Activated naive CD4-positive, alpha-beta T cell treated with Interleukin-2 at 50 U/mL for 16 hours (primary cell): ENCODE results near the gene RAB27B.
"Not testable (repeated sequence)": the region's sequence is repeated elsewhere in the genome, so short reads cannot be mapped to it uniquely, and the experiment has no call there.

Source experiments
- DNase-seq: peaks from one replicate; pipeline ENCODE4 v3.0.0-alpha.2; 2020

Gene RAB27B, protein sequence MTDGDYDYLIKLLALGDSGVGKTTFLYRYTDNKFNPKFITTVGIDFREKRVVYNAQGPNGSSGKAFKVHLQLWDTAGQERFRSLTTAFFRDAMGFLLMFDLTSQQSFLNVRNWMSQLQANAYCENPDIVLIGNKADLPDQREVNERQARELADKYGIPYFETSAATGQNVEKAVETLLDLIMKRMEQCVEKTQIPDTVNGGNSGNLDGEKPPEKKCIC

DNA sequence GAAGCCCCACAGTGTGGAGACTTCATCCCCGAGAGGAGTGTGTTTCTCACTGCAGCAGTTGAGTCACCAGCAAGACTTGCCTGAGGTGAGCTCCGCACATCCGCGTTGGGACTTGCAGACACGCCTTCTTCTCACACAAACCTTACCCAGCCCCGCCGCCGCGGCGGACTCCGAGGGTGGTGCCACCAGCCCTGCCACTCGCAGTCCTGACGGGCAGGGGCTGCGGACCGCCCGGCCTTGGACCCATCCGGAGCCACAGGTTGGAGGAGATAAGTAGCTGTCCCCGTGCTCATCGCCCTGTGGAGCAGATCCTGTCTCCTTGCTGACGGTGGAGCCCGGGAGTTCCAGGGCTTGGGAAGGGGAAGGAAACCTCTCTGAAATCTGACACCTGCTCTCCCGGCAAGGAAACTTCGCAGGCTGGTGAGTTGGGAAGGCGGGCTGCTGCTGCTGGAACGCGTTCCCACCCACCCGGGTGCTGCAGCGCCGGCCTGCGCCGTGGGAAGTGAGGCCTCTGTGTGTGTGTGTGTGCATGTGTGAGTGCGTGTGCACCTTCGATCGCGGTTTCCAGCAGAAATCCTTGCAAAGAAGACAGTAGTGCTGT is at the start of gene RAB27B:
RAB27B (plus strand) TSS at position 197 of the 601 bp plus-strand sequence. CDS start 49,109 bp downstream, outside the sequence.
- peak; percentile 76 for DNase-seq

GRCh38 chr18:54780285-54780861 is 47.9 kb upstream of the RAB27B start:
- no peak for DNase-seq

- DNase-seq = no peak
Observed at GRCh38 chr18:54780970-54781369, 47.3 kb upstream of the RAB27B start.

DNA sequence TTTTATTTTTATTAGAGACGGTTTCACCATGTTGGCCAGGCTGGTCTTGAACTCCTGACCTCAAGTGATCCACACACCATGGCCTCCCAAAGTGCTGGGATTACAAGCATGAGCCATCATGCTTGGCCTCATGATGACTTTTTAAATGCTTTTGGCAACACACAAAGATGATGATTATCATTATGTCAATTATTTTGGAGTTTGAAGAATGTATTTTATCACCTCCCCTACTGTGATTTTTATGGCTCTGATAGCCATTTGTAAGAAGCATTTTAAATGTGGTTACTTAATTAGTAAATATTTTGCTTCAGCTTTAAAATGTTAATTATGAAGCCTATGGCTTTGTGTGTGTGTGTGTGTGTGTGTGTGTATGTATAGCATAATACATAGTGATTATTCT is 45.1 kb upstream of the RAB27B start:
- no peak for DNase-seq

- DNase-seq = no peak
Observed at GRCh38 chr18:54786206-54786605, 42.1 kb upstream of the RAB27B start.

- no peak for DNase-seq
Observed at GRCh38 chr18:54787121-54787520, 41.2 kb upstream of the RAB27B start.

DNA sequence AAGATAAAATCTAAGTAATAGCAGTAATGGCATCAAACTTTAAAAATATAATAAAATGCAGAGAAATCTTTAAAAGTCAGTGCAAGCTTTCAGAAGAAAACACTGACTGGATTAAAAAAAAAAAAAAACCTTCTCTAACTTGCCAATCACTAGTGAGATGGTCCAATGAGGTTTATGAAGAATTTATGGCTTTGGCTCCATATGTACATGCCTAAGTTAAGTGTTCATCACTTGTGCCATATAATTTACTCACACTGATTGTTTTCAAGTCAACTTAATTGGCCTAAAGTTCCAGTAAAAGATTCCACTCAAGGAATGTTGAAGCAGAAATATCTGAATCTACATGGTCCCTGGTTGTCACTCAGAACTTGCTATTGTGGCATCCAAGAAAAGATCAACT is 40.7 kb upstream of the RAB27B start:
- no peak for DNase-seq

DNA sequence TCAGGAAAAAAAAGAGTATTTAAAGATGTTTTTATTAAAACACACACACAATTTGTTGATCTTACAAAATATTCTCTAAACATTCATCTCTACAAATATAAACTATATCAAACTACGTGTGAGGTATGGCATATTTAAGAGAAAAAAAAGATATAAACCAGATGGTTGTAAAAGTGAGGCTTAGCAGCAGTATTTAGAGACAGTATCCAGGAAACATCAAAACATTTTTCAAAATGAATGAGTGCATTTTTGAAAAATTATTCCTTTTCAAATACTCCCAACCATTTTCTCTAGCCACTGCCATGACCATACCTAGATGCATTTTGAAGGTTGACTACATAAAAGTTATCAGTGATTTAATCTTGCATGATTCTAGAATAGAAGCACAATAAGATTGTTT is 38.2 kb upstream of the RAB27B start:
- no peak for DNase-seq

- no peak for DNase-seq
Observed at GRCh38 chr18:54791657-54792056, 36.6 kb upstream of the RAB27B start.

DNA sequence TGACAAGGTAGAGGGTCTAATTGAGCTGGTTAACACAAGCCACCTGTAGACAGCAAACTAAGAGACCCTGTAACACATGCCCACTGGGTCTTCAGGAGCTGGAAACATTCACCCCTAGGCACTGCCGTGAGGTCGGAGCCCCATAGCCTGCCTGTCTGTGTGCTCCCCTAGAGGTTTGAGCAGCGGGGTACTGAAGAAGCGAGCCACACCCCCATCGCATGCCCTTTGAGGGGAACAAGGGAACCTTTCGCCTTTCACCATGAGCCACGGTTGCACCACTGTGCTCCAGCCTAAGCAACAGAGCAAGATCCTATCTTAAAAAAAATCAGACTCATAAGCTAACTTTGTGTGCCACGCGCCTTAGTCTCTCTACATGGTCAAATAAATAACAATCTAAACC is 36.2 kb upstream of the RAB27B start:
- DNase-seq = no peak

DNA sequence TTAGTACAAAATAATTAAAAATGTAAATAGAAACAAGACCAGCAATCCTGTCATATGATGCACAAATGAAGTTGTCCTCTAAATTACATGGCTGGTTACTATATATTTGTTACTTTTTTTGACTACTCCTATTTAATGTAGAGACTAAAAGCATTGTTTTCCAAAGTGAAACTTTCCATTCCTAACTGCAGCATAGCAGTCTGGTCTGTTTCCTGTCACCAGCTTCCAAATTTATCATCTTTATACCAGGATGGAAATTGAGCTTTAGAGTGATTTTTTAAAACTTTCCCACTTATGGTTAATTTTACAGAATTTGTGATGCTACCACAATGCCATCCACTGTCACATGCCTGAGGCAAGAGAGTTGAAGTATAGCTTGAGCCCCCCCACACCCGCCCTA is 33.5 kb upstream of the RAB27B start:
- no peak for DNase-seq

GRCh38 chr18:54798186-54798585 is 30.1 kb upstream of the RAB27B start:
- DNase-seq = no peak

GRCh38 chr18:54801374-54801773 is 26.9 kb upstream of the RAB27B start:
- no peak for DNase-seq

GRCh38 chr18:54802178-54802577 is 26.1 kb upstream of the RAB27B start:
- no peak for DNase-seq

- DNase-seq = no peak
Observed at GRCh38 chr18:54802686-54803395, 25.4 kb upstream of the RAB27B start.

DNA sequence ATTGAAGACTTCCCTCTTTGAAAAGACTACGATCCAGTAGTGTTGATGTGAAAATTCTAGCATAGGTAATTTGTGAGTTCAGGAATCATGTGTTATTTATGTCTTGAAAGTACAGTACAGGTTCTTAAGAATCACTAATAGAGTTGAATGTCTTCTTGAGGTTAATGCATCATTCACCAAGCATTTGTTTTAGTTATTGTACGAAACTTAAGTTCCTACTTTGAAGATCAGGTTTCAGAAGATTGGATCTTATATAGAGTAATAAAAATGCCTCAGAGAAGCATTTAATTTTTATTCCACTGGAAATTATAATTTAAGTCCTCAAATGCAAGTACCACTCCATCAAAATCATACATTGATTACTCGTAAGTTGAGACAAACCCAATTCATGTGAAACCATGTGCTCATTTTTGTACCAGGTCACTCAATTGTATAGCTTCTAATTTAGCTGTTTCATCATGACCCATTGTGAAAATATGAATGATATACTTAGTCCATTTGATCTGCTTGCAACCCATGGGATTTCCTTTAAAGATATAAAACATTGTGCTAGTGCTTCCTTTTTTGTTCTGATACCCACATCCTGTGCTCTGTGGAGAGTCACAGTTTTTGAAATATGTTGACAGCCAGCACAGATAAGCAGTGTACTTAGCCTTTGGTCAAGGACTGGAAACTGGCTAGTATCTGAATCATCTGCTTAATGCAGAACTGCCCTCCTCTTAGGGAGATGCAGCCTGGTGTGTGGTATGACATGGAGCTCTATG is 22.5 kb upstream of the RAB27B start:
- DNase-seq = no peak

DNA sequence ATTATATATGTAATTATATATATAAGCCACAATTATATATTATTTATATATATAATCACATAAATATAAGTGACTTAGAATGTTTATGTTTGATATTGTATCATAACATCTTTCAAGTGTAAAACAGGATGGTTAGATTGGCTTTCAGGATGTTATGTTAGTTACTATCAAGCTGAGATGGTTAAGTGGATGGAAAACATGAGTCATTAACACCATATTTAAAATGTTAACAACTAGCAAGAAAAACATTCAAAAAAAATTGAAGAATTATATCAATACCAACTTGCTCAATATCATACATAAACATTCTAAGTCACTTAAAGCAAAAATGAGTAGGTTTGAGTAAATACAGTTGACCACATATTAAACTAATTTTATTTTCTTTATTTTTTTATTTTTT is 21.8 kb upstream of the RAB27B start:
- no peak for DNase-seq

DNA sequence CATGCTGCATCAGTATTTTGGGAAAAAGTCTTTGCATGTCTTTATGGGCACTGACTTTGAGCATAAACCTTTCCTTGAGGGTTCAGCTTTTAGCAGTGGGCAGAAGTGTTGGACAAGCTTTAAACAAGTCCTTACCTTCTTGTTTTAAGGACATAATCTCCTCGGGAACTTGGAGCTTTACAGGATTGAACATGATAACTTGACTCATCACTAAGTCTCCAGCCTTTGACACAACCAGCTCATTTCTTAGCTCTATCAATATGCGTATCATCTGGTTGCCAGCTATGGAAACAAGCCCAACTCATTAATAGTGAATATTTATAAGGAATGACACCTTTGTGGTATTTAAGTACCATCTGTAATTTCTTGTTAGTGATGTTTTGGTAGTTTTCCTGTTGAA is 21.0 kb upstream of the RAB27B start:
- no peak for DNase-seq

DNA sequence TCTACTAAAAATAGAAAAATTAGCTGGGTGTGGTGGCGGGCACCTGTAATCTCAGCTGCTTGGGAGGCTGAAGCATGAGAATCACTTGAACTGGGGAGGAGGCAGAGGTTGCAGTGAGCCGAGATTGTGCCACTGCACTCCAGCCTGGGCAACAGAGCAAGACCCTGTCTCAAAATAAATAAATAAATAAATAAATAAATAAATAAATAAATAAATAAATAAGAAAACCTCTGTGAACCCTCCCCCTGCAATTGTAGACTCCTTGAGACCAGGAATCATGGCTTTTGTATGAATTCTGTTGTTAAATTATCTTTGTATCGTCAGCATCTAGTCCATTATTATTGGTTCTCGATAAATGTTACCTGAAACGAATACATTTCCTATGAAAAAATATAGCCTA is 17.6 kb upstream of the RAB27B start:
- not testable (repeated sequence) for DNase-seq

DNA sequence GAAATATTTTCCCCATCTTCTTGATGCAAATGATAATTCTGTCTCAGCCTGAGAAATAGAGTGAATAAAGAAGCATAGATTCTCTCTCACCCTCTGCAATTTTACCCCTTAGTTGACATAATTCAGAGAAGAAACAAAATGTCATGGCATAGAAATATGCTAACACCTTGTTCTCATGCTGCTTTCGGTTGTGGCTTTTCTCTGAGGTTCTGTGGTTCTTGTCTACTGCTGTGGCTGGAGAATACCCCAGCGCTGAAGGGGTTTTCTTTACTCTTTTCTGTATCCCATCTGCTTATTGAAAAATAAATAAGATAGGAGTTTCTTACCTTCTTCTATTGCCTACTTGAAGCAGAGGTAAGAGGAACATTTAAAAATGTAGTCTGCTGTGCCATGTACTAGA is 15.4 kb upstream of the RAB27B start:
- no peak for DNase-seq

DNA sequence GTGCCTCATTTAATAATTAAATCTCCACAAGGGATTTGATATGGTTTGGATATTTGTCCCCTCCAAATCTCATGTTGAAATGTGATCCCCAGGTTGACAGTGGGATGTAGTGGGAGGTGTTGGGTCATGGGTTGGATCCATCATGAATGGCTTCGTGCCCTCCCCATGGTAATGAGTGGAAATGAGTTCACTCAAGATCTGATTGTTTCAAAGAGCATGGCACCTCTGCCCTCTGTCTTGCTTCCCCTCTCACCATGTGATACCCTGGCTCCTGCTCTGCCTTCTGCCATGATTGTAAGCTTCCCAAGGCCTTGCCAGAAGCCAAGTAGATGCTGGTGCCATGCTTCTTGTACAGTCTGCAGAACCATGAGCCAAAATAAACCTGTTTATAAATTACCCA is 15.0 kb upstream of the RAB27B start:
- no peak for DNase-seq

DNA sequence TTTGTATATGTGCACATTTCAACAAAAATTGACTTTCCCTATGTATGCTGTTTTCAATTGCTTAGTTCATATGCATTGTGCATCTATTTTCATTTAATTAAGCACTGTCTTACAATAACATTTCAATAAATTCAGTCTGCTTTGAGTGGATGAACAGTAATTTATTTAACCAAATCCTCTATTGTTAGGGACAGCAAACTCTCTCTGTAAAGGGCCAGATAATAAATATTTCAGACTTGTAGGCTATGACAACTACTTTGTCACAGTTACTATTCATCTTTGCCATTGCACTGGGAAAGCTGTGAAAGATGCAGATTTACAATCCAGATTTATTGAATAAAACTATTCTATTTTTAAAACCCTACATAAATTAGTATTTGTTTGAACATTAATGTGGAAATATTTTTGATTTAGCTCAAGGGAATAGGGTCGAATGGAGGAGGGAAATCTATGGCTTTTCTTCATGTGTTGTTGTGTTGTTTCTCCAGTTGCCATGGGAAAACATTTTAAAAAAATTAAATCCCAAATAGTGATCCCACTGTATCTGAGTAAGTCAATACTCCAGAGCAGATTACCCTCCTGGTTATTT is 14.2 kb upstream of the RAB27B start:
- no peak for DNase-seq

- no peak for DNase-seq
Observed at GRCh38 chr18:54815086-54815485, 13.2 kb upstream of the RAB27B start.
